Measurements from ENCODE around the gene GPR31. TPM values are rescaled to one million over a fixed set of nuclear protein-coding genes. Genes with fewer than 3 reads are reported as not detected.

Gene GPR31
- polyA plus RNA-seq, 1 of the 3 experiments (the other 2 are of a cell fraction), result not detected

GRCh38 chr6:167148997-167149396, 8.8 kb downstream of the GPR31 start:
- no peak for TF ChIP-seq MXI1 (IDR thresholded peaks at IDR 0.05; ENCODE audit: low read depth, low read length)
- TF ChIP-seq RFX5 (IDR thresholded peaks at IDR 0.05; ENCODE audit: low read length), result no peak
- TF ChIP-seq YY1 (IDR thresholded peaks at IDR 0.05; ENCODE audit: low read depth), result no peak
- TF ChIP-seq MEF2A (IDR thresholded peaks at IDR 0.05; ENCODE audit: borderline replicate concordance, low read depth), result no peak
- no peak for TF ChIP-seq PBX3 (IDR thresholded peaks at IDR 0.05)
- no peak for TF ChIP-seq RAD21 (IDR thresholded peaks at IDR 0.05; ENCODE audit: low read length)
- no peak for TF ChIP-seq JUND (IDR thresholded peaks at IDR 0.05)
- no peak for TF ChIP-seq RXRA (IDR thresholded peaks at IDR 0.05; ENCODE audit: borderline replicate concordance, low read depth)
- no peak for TF ChIP-seq FOXJ3 (CRISPR knock-in tag; IDR thresholded peaks at IDR 0.05)
- TF ChIP-seq IRF3 (IDR thresholded peaks at IDR 0.05; ENCODE audit: low read depth, low read length), result no peak
- TF ChIP-seq SMC3 (IDR thresholded peaks at IDR 0.05; ENCODE audit: low read depth, low read length), result no peak
- Histone ChIP-seq H3K9ac (no peak overlapping the region), H3F3A (replicated peaks; ENCODE audit: insufficient read depth) (peaks cover 6% of the 10 kb centered on the region), H3K36me3 (replicated peaks in 1 of 2; ENCODE audit: control insufficient read depth in 1 of 2, insufficient read depth in 2 of 2, low read length in 1 of 2) (no peaks in the 10 kb centered on the region), H3K79me2 (ENCODE audit: insufficient read depth) (no peaks in the 10 kb centered on the region), H3K27me3 (ENCODE audit: insufficient read depth) (no peaks in the 10 kb centered on the region), H3K9me3 (no peaks in the 10 kb centered on the region), H3K4me2 (no peak overlapping the region), H2AFZ (ENCODE audit: low read depth) (no peak overlapping the region), H3K27ac (ENCODE audit: low read depth in 2 of 2, low read length in 1 of 2) (no peak overlapping the region), H3K4me3 (ENCODE audit: low read depth in 2 of 2, low read length in 1 of 2) (no peak overlapping the region), H3K9me2 (no peaks in the 10 kb centered on the region), H4K20me1 (ENCODE audit: insufficient read depth) (no peaks in the 10 kb centered on the region), H3K4me1 (ENCODE audit: control insufficient read depth in 1 of 2, insufficient read depth in 2 of 2, low read depth in 1 of 2, low read length in 1 of 2) (no peaks in the 10 kb centered on the region)
- POLR2A ChIA-PET, result no interaction called here
- 58% methylated on average over 5 of the region's 5 CpGs for WGBS (ENCODE audit: low lambda C conversion rate)
- no peak for DNase-seq
- CTCF ChIA-PET, result no interaction called here

- H3K27me3 ChIP-seq (ENCODE audit: insufficient read depth), result no peaks in the 10 kb centered on the region
- DNase-seq, result no peak
- H3F3A ChIP-seq (replicated peaks; ENCODE audit: insufficient read depth), result peaks cover under 1% of the 10 kb centered on the region
- no peaks in the 10 kb centered on the region for H4K20me1 ChIP-seq (ENCODE audit: insufficient read depth)
- H3K9me2 ChIP-seq, result no peaks in the 10 kb centered on the region
- H3K79me2 ChIP-seq (ENCODE audit: insufficient read depth), result no peaks in the 10 kb centered on the region
- no peak overlapping the region for H3K4me3 ChIP-seq (ENCODE audit: low read depth in 2 of 2, low read length in 1 of 2)
- CTCF ChIA-PET, result interaction anchor here (1.2 to 2.2 kb wide), 3 partner anchors 14 to 373 kb away, joined by 3 to 10 read pairs (median 5); no protein-coding TSS in a partner anchor
- H3K36me3 ChIP-seq (replicated peaks in 1 of 2; ENCODE audit: control insufficient read depth in 1 of 2, insufficient read depth in 2 of 2, low read length in 1 of 2), result no peaks in the 10 kb centered on the region
- POLR2A ChIA-PET, result no interaction called here
- no peak overlapping the region for H3K27ac ChIP-seq (ENCODE audit: low read depth in 2 of 2, low read length in 1 of 2)
- H3K4me2 ChIP-seq, result no peak overlapping the region
- no peaks in the 10 kb centered on the region for H3K4me1 ChIP-seq (ENCODE audit: control insufficient read depth in 1 of 2, insufficient read depth in 2 of 2, low read depth in 1 of 2, low read length in 1 of 2)
- no peak overlapping the region for H2AFZ ChIP-seq (ENCODE audit: low read depth)
- H3K9ac ChIP-seq, result no peak overlapping the region
- H3K9me3 ChIP-seq, result no peaks in the 10 kb centered on the region
- no peak for TF ChIP-seq SIN3A (IDR thresholded peaks at IDR 0.05; ENCODE audit: borderline replicate concordance, low read depth, low read length)
- TF ChIP-seq GATA2 (CRISPR knock-in tag; IDR thresholded peaks at IDR 0.05), result no peak
- TF ChIP-seq TEAD4 (IDR thresholded peaks at IDR 0.05; ENCODE audit: borderline replicate concordance, insufficient read depth), result no peak
- TF ChIP-seq ZBTB33 (IDR thresholded peaks at IDR 0.05; ENCODE audit: borderline replicate concordance, low read depth), result no peak
- no peak for TF ChIP-seq ELF1 (IDR thresholded peaks at IDR 0.05)
- no peak for TF ChIP-seq FOXM1 (IDR thresholded peaks at IDR 0.05; ENCODE audit: low read depth)
- no peak for TF ChIP-seq RXRA (IDR thresholded peaks at IDR 0.05; ENCODE audit: borderline replicate concordance, low read depth)
- no peak for TF ChIP-seq CHD2 (IDR thresholded peaks at IDR 0.05; ENCODE audit: low read length, partially characterized antibody)
- TF ChIP-seq, protein P1, sequence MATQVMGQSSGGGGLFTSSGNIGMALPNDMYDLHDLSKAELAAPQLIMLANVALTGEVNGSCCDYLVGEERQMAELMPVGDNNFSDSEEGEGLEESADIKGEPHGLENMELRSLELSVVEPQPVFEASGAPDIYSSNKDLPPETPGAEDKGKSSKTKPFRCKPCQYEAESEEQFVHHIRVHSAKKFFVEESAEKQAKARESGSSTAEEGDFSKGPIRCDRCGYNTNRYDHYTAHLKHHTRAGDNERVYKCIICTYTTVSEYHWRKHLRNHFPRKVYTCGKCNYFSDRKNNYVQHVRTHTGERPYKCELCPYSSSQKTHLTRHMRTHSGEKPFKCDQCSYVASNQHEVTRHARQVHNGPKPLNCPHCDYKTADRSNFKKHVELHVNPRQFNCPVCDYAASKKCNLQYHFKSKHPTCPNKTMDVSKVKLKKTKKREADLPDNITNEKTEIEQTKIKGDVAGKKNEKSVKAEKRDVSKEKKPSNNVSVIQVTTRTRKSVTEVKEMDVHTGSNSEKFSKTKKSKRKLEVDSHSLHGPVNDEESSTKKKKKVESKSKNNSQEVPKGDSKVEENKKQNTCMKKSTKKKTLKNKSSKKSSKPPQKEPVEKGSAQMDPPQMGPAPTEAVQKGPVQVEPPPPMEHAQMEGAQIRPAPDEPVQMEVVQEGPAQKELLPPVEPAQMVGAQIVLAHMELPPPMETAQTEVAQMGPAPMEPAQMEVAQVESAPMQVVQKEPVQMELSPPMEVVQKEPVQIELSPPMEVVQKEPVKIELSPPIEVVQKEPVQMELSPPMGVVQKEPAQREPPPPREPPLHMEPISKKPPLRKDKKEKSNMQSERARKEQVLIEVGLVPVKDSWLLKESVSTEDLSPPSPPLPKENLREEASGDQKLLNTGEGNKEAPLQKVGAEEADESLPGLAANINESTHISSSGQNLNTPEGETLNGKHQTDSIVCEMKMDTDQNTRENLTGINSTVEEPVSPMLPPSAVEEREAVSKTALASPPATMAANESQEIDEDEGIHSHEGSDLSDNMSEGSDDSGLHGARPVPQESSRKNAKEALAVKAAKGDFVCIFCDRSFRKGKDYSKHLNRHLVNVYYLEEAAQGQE (IDR thresholded peaks at IDR 0.05; ENCODE audit: low read depth, low read length), result no peak
- no peak for TF ChIP-seq MEF2A (IDR thresholded peaks at IDR 0.05; ENCODE audit: borderline replicate concordance, low read depth)
- no peak for TF ChIP-seq POLR2AphosphoS5 (IDR thresholded peaks at IDR 0.05; ENCODE audit: low read depth, low read length)
- TF ChIP-seq JUND (IDR thresholded peaks at IDR 0.05), result no peak
Observed at GRCh38 chr6:167148021-167148420, 9.8 kb downstream of the GPR31 start.

Measured in SK-N-SH (cell line).